ENCODE results near the gene APCDD1.

The APCDD1 gene

GRCh38 chr18:10519999-10520935, 65.8 kb downstream of the APCDD1 start:
- peak; percentile 85 for DNase-seq (ENCODE audit: low read depth)
- H3K4me3 ChIP-seq (ENCODE audit: low read depth, low read length): no peak overlapping the region
- peak; percentile 95 for TF ChIP-seq CTCF (IDR thresholded peaks at IDR 0.05; ENCODE audit: control insufficient read depth, extremely low read depth, insufficient read depth)

- H3K4me3 ChIP-seq (ENCODE audit: low read depth, low read length): no peak overlapping the region
- TF ChIP-seq CTCF (IDR thresholded peaks at IDR 0.05; ENCODE audit: control insufficient read depth, extremely low read depth, insufficient read depth): no peak
- no peak for DNase-seq (ENCODE audit: low read depth)
Measured at GRCh38 chr18:10521566-10521965, 67.1 kb downstream of the APCDD1 start.

- no peak for DNase-seq (ENCODE audit: low read depth)
- TF ChIP-seq CTCF (IDR thresholded peaks at IDR 0.05; ENCODE audit: control insufficient read depth, extremely low read depth, insufficient read depth): no peak
- no peak overlapping the region for H3K4me3 ChIP-seq (ENCODE audit: low read depth, low read length)
Measured at GRCh38 chr18:10522574-10522973, 68.1 kb downstream of the APCDD1 start.

GRCh38 chr18:10523544-10523943, 69.1 kb downstream of the APCDD1 start:
- no peak for TF ChIP-seq CTCF (IDR thresholded peaks at IDR 0.05; ENCODE audit: control insufficient read depth, extremely low read depth, insufficient read depth)
- no peak for DNase-seq (ENCODE audit: low read depth)
- H3K4me3 ChIP-seq (ENCODE audit: low read depth, low read length): no peak overlapping the region

GRCh38 chr18:10524507-10525370, 70.3 kb downstream of the APCDD1 start:
- H3K4me3 ChIP-seq (ENCODE audit: low read depth, low read length): no peak overlapping the region
- DNase-seq (ENCODE audit: low read depth): no peak
- TF ChIP-seq CTCF (IDR thresholded peaks at IDR 0.05; ENCODE audit: control insufficient read depth, extremely low read depth, insufficient read depth): no peak

- peak overlapping the region; percentile 98 for H3K4me3 ChIP-seq (ENCODE audit: low read depth, low read length)
- no peak for TF ChIP-seq CTCF (IDR thresholded peaks at IDR 0.05; ENCODE audit: control insufficient read depth, extremely low read depth, insufficient read depth)
- no peak for DNase-seq (ENCODE audit: low read depth)
Measured at GRCh38 chr18:10525371-10525691, 70.9 kb downstream of the APCDD1 start.
